ENCODE results near the gene NEUROG2.

DNA sequence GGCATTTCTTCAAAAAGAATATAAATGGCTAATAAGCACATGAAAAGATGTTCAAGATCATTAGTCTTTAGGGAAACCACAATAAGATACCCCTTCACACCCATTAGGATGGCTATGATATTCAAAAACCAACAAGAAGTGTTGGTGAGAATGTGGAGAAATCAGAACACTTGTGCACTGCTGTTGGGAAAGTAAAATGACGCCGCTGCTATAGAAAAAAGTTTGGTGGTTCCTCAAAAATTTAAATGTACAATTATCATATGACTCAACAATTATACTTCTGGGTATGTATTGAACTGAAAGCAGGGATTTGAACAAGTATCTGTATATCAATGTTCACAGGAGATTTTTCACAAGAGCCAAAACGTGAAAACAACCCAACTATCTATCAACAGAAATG is 29.4 kb upstream of the NEUROG2 start:
- no peak for TF ChIP-seq CTCF (IDR thresholded peaks at IDR 0.05)
- no peak for TF ChIP-seq POLR2A (IDR thresholded peaks at IDR 0.05)
- TF ChIP-seq EP300 (IDR thresholded peaks at IDR 0.05): no peak
- no peak for TF ChIP-seq POLR2AphosphoS5 (IDR thresholded peaks at IDR 0.05)

Measured in upper lobe of left lung (tissue), 4 donors.